AG04449 (cell line): Measurements from ENCODE around the gene CCL4.
"Not testable (repeated sequence)": the region's sequence is repeated elsewhere in the genome, so short reads cannot be mapped to it uniquely, and the experiment has no call there.

Experiments
- CTCF ChIA-PET: fragments of 350-600 bp; formaldehyde crosslinking; extraction: SDS; loops from one replicate; lab custom pipeline; 2021; ENCODE audit warnings: antibody characterized with exemption; lab: Yijun Ruan, JAX
- POLR2A ChIA-PET: fragments of 400-600, 350-600 bp; formaldehyde crosslinking; extraction: SDS; loops from one replicate; lab custom pipeline; 2020; ENCODE audit warnings: antibody characterized with exemption, inconsistent platforms; lab: Yijun Ruan, JAX
- DNase-seq: peaks from one replicate; pipeline ENCODE4 v3.0.0-alpha.2; 2010; ENCODE audit warnings: low read depth, low spot score
- H3K4me3 ChIP-seq: 2 replicates; pipeline ENCODE4 v1.5.1; 2011; ENCODE audit warnings: low read depth, mild to moderate bottlenecking, control low read depth, low read length
- CTCF ChIP-seq: IDR thresholded peaks from one replicate; pipeline ENCODE4 v1.5.1; 2011; ENCODE audit warnings: mild to moderate bottlenecking, moderate library complexity, low read length, control low read depth, inconsistent platforms; ENCODE audit not compliant: insufficient read depth; ENCODE audit errors: missing control alignments

The CCL4 gene

GRCh38 chr17:36074365-36074764, 29.3 kb upstream of the CCL4 start:
- H3K4me3 ChIP-seq = no peak overlapping the region
- POLR2A ChIA-PET = no interaction called here
- DNase-seq = no peak
- CTCF ChIA-PET = interaction anchor here (1.4 kb wide), 2 partner anchors 9 to 105 kb away, joined by 4 to 6 read pairs; no protein-coding TSS in a partner anchor
- TF ChIP-seq CTCF = no peak

- POLR2A ChIA-PET, H3K4me3 ChIP-seq, DNase-seq, CTCF ChIA-PET: not testable (repeated sequence)
Measured at GRCh38 chr17:36081681-36082471, 21.8 kb upstream of the CCL4 start.

GRCh38 chr17:36082482-36083120, 21.0 kb upstream of the CCL4 start:
- POLR2A ChIA-PET, DNase-seq, H3K4me3 ChIP-seq, CTCF ChIA-PET: not testable (repeated sequence)

GRCh38 chr17:36083691-36084090, 19.9 kb upstream of the CCL4 start:
- CTCF ChIA-PET, POLR2A ChIA-PET, DNase-seq, H3K4me3 ChIP-seq: not testable (repeated sequence)

GRCh38 chr17:36085765-36086164, 17.9 kb upstream of the CCL4 start:
- POLR2A ChIA-PET = no interaction called here
- TF ChIP-seq CTCF = no peak
- H3K4me3 ChIP-seq = no peak overlapping the region
- CTCF ChIA-PET = no interaction called here
- no peak for DNase-seq

GRCh38 chr17:36086791-36087190, 16.8 kb upstream of the CCL4 start:
- H3K4me3 ChIP-seq = no peak overlapping the region
- no peak for DNase-seq
- POLR2A ChIA-PET = no interaction called here
- CTCF ChIA-PET = no interaction called here
- no peak for TF ChIP-seq CTCF

- POLR2A ChIA-PET, H3K4me3 ChIP-seq, CTCF ChIA-PET, DNase-seq: not testable (repeated sequence)
Measured at GRCh38 chr17:36087471-36087870, 16.2 kb upstream of the CCL4 start.

- CTCF ChIA-PET, POLR2A ChIA-PET, DNase-seq, H3K4me3 ChIP-seq: not testable (repeated sequence)
Measured at GRCh38 chr17:36087897-36088572, 15.6 kb upstream of the CCL4 start.
